GM19240 (cell line): Measurements from ENCODE around the gene DHX40.
"Not testable (repeated sequence)": the region's sequence is repeated elsewhere in the genome, so short reads cannot be mapped to it uniquely, and the experiment has no call there.

Source experiments
- DNase-seq: peaks from one replicate; pipeline ENCODE4 v3.0.0; 2011; ENCODE audit warnings: low spot score; ENCODE audit not compliant: insufficient read length

Gene DHX40

GRCh38 chr17:59565171-59565958 is at the start of gene DHX40:
Gene DHX40, plus strand, starts transcription at chr17:59565610. Its CDS starts 62 bp downstream, at chr17:59565672.
- peak; percentile 76 for DNase-seq

- DNase-seq = no peak
These were observed 49.0 kb upstream of the DHX40 start for GRCh38 chr17:59516451-59516850.

- DNase-seq = no peak
These were observed 46.3 kb upstream of the DHX40 start for GRCh38 chr17:59519132-59519531.

- DNase-seq = no peak
These were observed 45.2 kb upstream of the DHX40 start for GRCh38 chr17:59520251-59520650.

GRCh38 chr17:59521465-59522126 is 43.8 kb upstream of the DHX40 start:
- DNase-seq = peak; percentile 48

- DNase-seq = not testable (repeated sequence)
These were observed 40.5 kb upstream of the DHX40 start for GRCh38 chr17:59524930-59525329.

GRCh38 chr17:59525668-59526067 is 39.7 kb upstream of the DHX40 start:
- DNase-seq = no peak

GRCh38 chr17:59526451-59526850 is 39.0 kb upstream of the DHX40 start:
- DNase-seq = no peak

- no peak for DNase-seq
These were observed 38.0 kb upstream of the DHX40 start for GRCh38 chr17:59527325-59527917.

- no peak for DNase-seq
These were observed 37.5 kb upstream of the DHX40 start for GRCh38 chr17:59527931-59528330.

GRCh38 chr17:59530531-59530930 is 34.9 kb upstream of the DHX40 start:
- DNase-seq = no peak

GRCh38 chr17:59533694-59534093 is 31.7 kb upstream of the DHX40 start:
- no peak for DNase-seq

- DNase-seq = no peak
These were observed 30.8 kb upstream of the DHX40 start for GRCh38 chr17:59534583-59534982.

- no peak for DNase-seq
These were observed 27.1 kb upstream of the DHX40 start for GRCh38 chr17:59538195-59538909.

- DNase-seq = no peak
These were observed 22.3 kb upstream of the DHX40 start for GRCh38 chr17:59542960-59543635.

GRCh38 chr17:59545942-59546341 is 19.5 kb upstream of the DHX40 start:
- DNase-seq = no peak

- DNase-seq = no peak
These were observed 18.1 kb upstream of the DHX40 start for GRCh38 chr17:59547131-59547915.

- DNase-seq = not testable (repeated sequence)
These were observed 16.4 kb upstream of the DHX40 start for GRCh38 chr17:59548985-59549384.

GRCh38 chr17:59550703-59551102 is 14.7 kb upstream of the DHX40 start:
- DNase-seq = no peak

- no peak for DNase-seq
These were observed 7.4 kb upstream of the DHX40 start for GRCh38 chr17:59558039-59558438.
